HG02571 (cell line): ENCODE results near the gene STARD4.

Experiments used
- ATAC-seq: cut with Tn5 transposase; IDR thresholded peaks from one replicate; pipeline ENCODE4 v1.9.1; 2021; ENCODE audit warnings: mild to moderate bottlenecking, moderate library complexity; ENCODE audit not compliant: unreplicated experiment

STARD4 gene

DNA sequence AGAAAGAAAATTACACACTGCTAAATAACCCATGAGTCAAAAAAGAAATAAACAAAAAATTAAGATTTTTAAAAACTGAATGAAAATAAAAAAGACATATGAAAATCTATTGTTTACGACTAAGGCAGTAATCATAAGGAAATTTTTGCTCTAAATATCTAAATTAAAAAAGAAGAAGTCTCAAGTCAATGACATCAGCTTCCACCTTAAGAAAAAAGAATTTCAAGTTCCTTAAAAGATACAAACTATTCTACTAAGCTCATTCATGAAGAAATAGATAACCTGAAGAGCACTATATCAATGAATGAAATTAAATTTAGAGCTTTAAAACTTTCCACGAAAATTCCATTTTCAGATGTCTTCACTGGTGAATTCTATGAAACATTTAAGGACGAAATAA, 15.7 kb upstream of the STARD4 start:
- no peak for ATAC-seq

DNA sequence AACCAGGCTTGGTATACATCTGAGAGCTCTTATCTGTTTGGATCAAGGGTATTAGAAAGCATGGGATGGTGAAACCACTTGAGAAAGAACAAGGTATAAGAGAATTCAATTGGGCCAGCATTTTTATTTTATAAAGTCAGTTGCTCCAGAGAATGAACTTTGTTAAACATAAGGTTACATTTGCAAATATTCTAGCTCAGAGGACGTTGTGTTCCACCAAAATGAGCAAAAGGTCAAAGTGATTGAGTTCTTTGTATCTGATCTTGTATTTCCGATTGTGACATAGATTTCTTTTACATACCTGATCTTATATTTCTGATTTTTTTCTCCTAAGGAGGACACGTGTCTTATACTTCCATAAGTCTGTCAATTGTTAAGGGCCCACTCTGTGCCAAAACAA, 8.6 kb upstream of the STARD4 start:
- no peak for ATAC-seq

DNA sequence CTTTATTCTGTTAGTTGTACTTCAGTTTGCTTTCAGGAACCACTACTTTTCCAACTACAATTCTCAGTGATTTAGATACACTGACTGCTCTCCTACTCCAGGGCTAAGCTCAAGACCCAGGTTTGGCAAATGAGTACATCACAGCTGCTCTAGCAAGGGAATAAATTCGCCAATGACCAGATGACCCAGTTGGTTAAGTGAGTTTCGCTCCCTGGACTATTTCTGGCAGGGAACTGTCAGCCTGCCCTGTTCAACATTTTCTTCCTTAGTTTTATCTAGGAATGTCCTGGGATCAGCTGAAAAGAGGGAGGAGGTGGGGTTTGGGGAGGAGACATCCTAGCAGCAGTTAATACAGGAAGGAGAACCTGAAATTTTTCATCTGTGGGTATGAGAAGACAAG, 6.4 kb upstream of the STARD4 start:
- ATAC-seq: no peak

GRCh38 chr5:111517853-111518501, 5.6 kb upstream of the STARD4 start:
- ATAC-seq: peak; percentile 68

DNA sequence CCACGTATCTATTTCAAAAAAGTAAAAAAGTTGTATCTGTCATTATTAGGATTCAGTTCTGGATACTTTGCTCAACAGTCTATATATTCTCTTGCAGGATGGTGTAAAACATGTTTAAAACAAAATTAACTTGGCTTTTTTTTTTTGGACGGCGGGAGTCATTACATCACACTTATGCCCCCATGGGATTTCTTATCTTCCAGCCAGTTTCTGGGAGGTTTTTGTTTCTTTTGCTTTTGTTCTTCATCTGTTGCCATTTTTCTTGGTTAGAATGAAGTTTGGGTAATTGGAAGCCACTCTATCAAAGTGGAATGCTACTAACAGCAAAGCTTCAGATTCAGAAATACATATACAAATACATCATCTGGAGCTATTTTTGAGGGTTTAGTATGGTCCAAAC, 1.8 kb upstream of the STARD4 start:
- no peak for ATAC-seq

DNA sequence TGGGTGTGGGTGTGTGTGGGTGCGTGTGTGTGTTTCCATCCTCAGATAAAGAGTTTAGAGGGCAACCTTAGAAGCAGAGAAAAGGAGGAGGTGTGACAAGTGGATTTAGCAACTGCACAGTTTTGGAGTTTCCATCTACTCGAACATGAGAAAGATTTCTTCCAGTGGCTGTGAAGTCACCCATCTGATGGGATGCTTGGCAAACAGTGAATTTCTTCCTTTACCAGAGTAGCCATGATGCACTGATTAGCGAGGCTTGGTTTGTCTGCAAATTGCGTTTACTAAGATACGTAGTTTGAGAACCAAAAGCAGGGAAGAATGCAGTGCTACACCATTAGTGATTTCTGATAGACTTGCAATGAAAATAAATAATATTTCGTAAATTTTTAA, 791 bp upstream of the STARD4 start:
- ATAC-seq: no peak

- ATAC-seq: peak; percentile 22
Measured at GRCh38 chr5:111511831-111512374, 432 bp downstream of the STARD4 start.

GRCh38 chr5:111511174-111511830, 1.0 kb downstream of the STARD4 start:
- no peak for ATAC-seq

GRCh38 chr5:111509119-111509518, 3.2 kb downstream of the STARD4 start:
- no peak for ATAC-seq

- no peak for ATAC-seq
Measured at GRCh38 chr5:111507276-111507675, 5.1 kb downstream of the STARD4 start.

- no peak for ATAC-seq
Measured at GRCh38 chr5:111505096-111505495, 7.2 kb downstream of the STARD4 start.

- no peak for ATAC-seq
Measured at GRCh38 chr5:111502956-111503355, 9.4 kb downstream of the STARD4 start.

DNA sequence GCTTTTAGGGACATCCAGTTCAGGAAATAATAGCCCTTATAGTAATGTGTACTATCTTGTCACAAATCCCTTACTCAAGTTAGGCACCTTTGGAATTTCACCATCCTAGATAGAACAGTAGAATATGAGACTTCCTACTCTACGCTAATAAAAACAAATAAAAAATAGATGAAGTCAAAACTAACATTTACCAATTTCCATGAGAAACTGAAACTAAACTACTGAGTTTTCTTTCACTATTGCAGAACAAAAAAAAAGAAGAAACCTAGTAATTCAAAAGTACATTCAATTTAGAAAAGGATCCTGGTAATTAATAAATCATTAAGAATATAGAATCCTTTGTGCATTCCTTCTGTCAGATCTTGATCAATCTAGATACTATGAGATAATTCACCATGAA, 14.0 kb downstream of the STARD4 start:
- no peak for ATAC-seq

- no peak for ATAC-seq
Measured at GRCh38 chr5:111495159-111495558, 17.2 kb downstream of the STARD4 start.

DNA sequence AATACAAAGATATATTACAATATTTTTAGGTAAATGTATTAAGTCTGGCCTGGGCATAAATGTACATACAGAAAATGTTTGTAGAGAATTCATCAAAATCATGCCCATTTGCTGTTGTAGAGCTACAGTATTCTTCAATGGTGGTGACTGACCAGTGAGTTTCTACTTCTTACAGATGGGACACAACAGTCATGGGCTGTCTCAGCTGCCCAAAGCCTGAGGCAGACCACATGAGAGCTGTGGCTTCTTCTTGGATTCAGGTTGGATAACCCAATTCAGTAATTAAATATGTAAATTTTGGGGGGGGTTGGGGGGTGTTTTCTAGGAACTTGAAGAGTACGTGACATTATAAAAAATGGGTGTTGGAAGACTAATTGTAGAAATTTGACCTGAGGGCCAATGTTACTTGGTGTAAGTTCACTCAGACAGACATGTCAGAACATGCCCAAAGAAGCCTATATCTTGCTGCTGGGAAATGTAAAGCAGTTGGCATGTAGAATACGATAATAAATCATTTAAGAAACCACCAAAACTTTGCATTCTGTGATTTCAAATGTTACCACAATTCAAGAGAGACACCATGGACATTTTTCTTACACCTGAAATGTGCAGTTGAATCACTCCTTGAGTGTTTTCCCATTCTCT, 17.9 kb downstream of the STARD4 start:
- ATAC-seq: no peak

- ATAC-seq: no peak
Measured at GRCh38 chr5:111493031-111493430, 19.3 kb downstream of the STARD4 start.

- no peak for ATAC-seq
Measured at GRCh38 chr5:111488353-111488752, 24.0 kb downstream of the STARD4 start.

GRCh38 chr5:111486926-111487325, 25.4 kb downstream of the STARD4 start:
- no peak for ATAC-seq

DNA sequence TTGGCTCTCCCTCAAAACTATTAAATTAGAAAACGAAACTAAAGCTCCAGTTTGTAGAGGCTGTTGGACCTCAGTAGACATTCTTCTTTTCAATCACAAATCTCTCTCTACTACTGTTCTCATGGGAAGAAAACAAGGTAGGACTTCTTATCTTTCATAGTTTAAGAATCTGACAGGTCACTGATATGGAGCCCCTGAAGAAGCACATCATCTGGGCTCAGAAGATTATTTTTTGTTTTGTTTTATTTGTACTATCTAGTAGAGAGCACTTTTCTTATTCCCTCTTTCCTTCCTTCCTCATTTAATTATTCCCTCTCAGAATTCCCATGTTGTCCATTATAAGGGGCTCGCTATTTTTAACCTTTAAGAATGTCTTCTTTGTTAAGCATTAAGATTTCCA, 26.3 kb downstream of the STARD4 start:
- no peak for ATAC-seq

DNA sequence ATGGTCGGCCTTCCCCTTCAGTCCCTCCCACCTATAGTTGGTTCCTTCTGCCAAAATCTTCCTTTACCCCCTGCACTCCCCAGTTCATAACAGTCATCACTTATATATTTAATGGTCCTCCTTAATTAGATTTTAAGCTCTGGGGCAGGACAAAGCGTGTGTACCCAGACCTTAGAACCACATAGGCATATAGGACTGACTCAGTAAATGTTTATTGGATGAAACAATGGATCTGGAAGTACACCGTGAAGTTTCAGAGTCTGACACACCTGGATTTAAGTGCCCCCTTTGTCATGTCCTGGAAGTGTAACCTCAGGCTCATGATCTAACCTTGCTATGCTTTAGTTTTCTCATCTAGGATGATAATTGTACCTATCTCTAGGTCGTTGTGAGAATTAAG, 32.0 kb downstream of the STARD4 start:
- no peak for ATAC-seq

GRCh38 chr5:111478898-111479297, 33.4 kb downstream of the STARD4 start:
- no peak for ATAC-seq

GRCh38 chr5:111478266-111478665, 34.1 kb downstream of the STARD4 start:
- ATAC-seq: no peak
